ENCODE measurements around the gene SEC62. TPM values are rescaled to one million over a fixed set of nuclear protein-coding genes. Genes with fewer than 3 reads are reported as not detected.

The SEC62 gene
- total and polyA plus RNA-seq, 9 of the 15 experiments (the other 6 are each of a cell fraction or from before 2014, with no cell fraction given), result 34.5 to 152 (median 51.8) TPM

- Histone ChIP-seq H3K9me3 (replicated peaks; ENCODE audit: control insufficient read depth, insufficient read depth, low read depth, low read length) (no peaks in the 10 kb centered on the region), H3K36me3 (ENCODE audit: control insufficient read depth, insufficient read depth, low read length) (peaks cover 30% of the 10 kb centered on the region), H3K4me2 (ENCODE audit: insufficient read depth, low read length) (peak overlapping the region; percentile 87), H3K4me3 (peak overlapping the region; percentile 69), H3K4me1 (replicated peaks in 1 of 2; ENCODE audit: control insufficient read depth in 2 of 2, insufficient read depth in 2 of 2, low read length in 2 of 2) (peaks cover 4 to 12% of the 10 kb centered on the region in 2 experiments; a peak in 4 of 5 replicates), H3K9ac (ENCODE audit: insufficient read depth in 1 of 2, low read depth in 2 of 2, low read length in 2 of 2) (peak overlapping the region; percentile 88 to 96), H3K27ac (ENCODE audit: extremely low read depth, low read depth, low read length) (peak overlapping the region; percentile 84), H3K27me3 (ENCODE audit: control insufficient read depth in 2 of 2, insufficient read depth in 2 of 2, low read length in 2 of 2) (no peaks in the 10 kb centered on the region), H2AFZ (ENCODE audit: low read depth, low read length) (peak overlapping the region; percentile 99), H3K9me1 (ENCODE audit: control insufficient read depth, insufficient read depth, low read length) (no peaks in the 10 kb centered on the region), H3K79me2 (ENCODE audit: control insufficient read depth, insufficient read depth, low read length) (peaks cover 61% of the 10 kb centered on the region), H4K20me1 (replicated peaks; ENCODE audit: control insufficient read depth, insufficient read depth, low read length) (peaks cover 6% of the 10 kb centered on the region; the same call in 1 of the 2 replicates)
- WGBS (ENCODE audit: insufficient coverage, low coverage, missing lambda C conversion rate), result 3% methylated on average over 25 of the region's 44 CpGs
- ChIA-PET CTCF (ENCODE audit: low intra/inter-chr PET ratio) (interaction anchor here (1.4 kb wide), 1 partner anchor 104 kb away, joined by 5 read pairs; no protein-coding TSS in a partner anchor), POLR2A (interaction anchor here (0.6 to 3.0 kb wide), 14 partner anchors 9 to 313 kb away, joined by 3 to 34 read pairs (median 3); partner anchors contain the start of genes PHC3 and SAMD7)
- DNase-seq (ENCODE audit: extremely low read depth in 1 of 4, low spot score in 3 of 4) (peak in 2 of 4 experiments; percentile 70 to 73), ATAC-seq (peak; percentile 83), FAIRE-seq (no peak)
- in situ Hi-C loops (cut with MboI) (loop anchor here (25.0 kb wide), 1 partner anchor 830 kb away; no protein-coding TSS in a partner anchor), intact Hi-C loops (cut with micrococcal nuclease) (loop anchor here (1.0 to 5.0 kb wide), 4 partner anchors 22 to 205 kb away; no protein-coding TSS in a partner anchor)
- BruUV-seq (replicated peaks), result TSS peak; percentile 44
- TF ChIP-seq, protein P1, sequence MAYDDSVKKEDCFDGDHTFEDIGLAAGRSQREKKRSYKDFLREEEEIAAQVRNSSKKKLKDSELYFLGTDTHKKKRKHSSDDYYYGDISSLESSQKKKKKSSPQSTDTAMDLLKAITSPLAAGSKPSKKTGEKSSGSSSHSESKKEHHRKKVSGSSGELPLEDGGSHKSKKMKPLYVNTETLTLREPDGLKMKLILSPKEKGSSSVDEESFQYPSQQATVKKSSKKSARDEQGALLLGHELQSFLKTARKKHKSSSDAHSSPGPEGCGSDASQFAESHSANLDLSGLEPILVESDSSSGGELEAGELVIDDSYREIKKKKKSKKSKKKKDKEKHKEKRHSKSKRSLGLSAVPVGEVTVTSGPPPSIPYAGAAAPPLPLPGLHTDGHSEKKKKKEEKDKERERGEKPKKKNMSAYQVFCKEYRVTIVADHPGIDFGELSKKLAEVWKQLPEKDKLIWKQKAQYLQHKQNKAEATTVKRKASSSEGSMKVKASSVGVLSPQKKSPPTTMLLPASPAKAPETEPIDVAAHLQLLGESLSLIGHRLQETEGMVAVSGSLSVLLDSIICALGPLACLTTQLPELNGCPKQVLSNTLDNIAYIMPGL (CRISPR knock-in tag; IDR thresholded peaks at IDR 0.05), result peak; percentile 62; the same call in 1 of the 2 replicates
- peak; percentile 35; the same call in 1 of the 2 replicates for TF ChIP-seq PHF8 (IDR thresholded peaks at IDR 0.05; ENCODE audit: borderline replicate concordance, low read length)
- no peak for TF ChIP-seq THRA (IDR thresholded peaks at IDR 0.05)
- no peak for TF ChIP-seq TOE1 (IDR thresholded peaks at IDR 0.05; ENCODE audit: borderline replicate concordance)
- TF ChIP-seq TOE1 (CRISPR knock-in tag; IDR thresholded peaks at IDR 0.05; ENCODE audit: borderline replicate concordance, low read depth), result no peak
- TF ChIP-seq BRF1 (IDR thresholded peaks at IDR 0.05; ENCODE audit: borderline replicate concordance, extremely low read depth, insufficient read length), result no peak
- no peak for TF ChIP-seq ZBTB1 (CRISPR knock-in tag; IDR thresholded peaks at IDR 0.05; ENCODE audit: borderline replicate concordance, low read depth)
- no peak for TF ChIP-seq PHTF2 (CRISPR knock-in tag; IDR thresholded peaks at IDR 0.05)
- TF ChIP-seq TBL1XR1 (IDR thresholded peaks at IDR 0.05; ENCODE audit: low read length in 2 of 2), result no peak
- TF ChIP-seq ZNF398 (CRISPR knock-in tag; IDR thresholded peaks at IDR 0.05), result no peak
- no peak for TF ChIP-seq SMARCA4 (IDR thresholded peaks at IDR 0.05)
- no peak for TF ChIP-seq DIDO1 (tag; IDR thresholded peaks at IDR 0.05; ENCODE audit: low read depth)
- no peak for TF ChIP-seq MYNN (IDR thresholded peaks at IDR 0.05)
- no peak for TF ChIP-seq MYNN (CRISPR knock-in tag; IDR thresholded peaks at IDR 0.05)
- no peak for TF ChIP-seq FOXJ3 (CRISPR knock-in tag; IDR thresholded peaks at IDR 0.05)
- TF ChIP-seq HCFC1 (IDR thresholded peaks at IDR 0.05; ENCODE audit: low read depth, low read length), result no peak
Measured at GRCh38 chr3:169966951-169967915, 626 bp downstream of the SEC62 start.
